Vagina (tissue), 2 donors: ENCODE results near the gene TNS1.

Experiments used
- POLR2A ChIP-seq, 2 donors: fragments of 450-650 bp; IDR thresholded peaks; one replicate each; pipeline ENCODE4 v1.6.1; 2017; ENCODE audit warnings: antibody characterized with exemption in 2 of 2, mild to moderate bottlenecking in 2 of 2, moderate library complexity in 2 of 2
- TF ChIP-seq, protein P1 (sequence below), 3 experiments: fragments of 450-650 bp in 2 of 3; fragments of 200-600 bp in 1 of 3; sonication (generic) in 1 of 3; IDR thresholded peaks; one replicate each; pipeline ENCODE4 v1.5.1; 2017 to 2019; ENCODE audit warnings: antibody characterized with exemption in 3 of 3, mild to moderate bottlenecking in 2 of 3, moderate library complexity in 2 of 3

DNA sequence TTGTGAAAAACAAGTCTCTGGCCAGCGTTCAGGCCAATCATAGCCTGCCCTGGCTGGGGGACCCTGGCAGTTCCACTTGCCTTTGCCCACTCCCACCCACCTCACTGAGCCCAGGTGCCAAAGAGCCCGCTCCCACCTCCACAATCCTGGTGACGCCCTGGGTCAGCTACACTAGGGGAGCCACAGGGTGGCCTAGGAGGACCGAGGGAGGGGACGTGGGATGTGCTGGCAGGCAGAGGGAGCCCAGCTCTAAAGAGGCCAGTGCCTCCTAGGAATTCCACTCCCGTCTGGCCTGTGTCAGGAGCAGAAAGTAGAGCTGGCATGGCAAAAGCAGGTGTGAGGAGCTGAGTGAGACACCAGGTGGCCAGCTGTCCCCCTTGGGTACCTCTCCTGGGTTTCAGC, 49.3 kb downstream of the TNS1 start:
- TF ChIP-seq, protein P1, sequence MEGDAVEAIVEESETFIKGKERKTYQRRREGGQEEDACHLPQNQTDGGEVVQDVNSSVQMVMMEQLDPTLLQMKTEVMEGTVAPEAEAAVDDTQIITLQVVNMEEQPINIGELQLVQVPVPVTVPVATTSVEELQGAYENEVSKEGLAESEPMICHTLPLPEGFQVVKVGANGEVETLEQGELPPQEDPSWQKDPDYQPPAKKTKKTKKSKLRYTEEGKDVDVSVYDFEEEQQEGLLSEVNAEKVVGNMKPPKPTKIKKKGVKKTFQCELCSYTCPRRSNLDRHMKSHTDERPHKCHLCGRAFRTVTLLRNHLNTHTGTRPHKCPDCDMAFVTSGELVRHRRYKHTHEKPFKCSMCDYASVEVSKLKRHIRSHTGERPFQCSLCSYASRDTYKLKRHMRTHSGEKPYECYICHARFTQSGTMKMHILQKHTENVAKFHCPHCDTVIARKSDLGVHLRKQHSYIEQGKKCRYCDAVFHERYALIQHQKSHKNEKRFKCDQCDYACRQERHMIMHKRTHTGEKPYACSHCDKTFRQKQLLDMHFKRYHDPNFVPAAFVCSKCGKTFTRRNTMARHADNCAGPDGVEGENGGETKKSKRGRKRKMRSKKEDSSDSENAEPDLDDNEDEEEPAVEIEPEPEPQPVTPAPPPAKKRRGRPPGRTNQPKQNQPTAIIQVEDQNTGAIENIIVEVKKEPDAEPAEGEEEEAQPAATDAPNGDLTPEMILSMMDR (IDR thresholded peaks at IDR 0.05), result no peak
- no peak for TF ChIP-seq POLR2A (IDR thresholded peaks at IDR 0.05)
